Measurements from ENCODE around the gene ZMIZ1.

ZMIZ1 gene

DNA sequence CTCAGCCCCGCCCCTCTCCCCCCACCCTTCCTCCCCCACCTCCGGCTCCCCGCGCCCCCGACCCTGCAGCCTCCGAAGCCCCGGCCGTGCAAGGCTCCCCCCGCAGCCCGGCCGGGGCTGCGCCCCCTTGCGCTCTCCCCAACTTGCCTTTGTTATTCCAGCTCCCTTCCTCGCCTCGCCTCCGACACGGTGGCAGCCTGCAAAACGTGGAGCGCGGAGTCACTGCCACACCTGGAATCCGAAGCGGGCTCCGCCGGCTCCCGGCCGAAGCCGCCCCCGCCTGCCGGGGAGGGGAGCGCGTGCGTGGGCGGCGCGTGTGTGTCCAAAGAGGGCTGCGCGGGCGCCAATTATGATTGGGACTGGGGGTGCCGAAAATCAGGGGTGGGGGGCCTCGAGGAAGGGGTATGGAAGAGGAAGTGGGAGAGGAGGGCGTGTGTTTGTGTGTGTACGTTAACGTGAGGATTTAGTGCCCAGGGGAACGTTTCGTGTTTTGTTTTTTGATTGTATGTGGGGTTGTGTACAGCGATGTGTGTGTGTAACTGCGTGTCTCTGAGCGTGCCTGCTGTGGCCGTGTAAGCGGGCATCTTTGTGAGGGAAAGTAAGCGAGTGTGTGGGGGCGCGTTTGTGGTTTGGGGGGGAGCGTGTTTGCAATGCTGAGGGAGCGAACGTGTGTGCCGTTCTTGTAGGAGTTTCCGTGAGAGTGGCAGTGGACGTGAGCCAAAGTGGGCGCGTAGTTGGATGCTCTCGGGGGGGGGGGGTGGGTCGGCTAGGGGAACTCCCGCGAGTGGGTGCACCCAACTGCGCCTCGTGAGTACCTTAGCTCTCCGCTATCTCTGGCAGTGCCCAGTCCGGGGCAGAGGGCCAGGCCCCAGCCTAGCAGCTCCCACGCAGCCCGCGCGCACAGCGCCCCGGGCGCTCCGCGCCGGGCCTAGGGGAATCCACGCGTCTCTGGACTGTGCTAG is 1.2 kb upstream of the ZMIZ1 start (continued):
- TF ChIP-seq, protein P1, sequence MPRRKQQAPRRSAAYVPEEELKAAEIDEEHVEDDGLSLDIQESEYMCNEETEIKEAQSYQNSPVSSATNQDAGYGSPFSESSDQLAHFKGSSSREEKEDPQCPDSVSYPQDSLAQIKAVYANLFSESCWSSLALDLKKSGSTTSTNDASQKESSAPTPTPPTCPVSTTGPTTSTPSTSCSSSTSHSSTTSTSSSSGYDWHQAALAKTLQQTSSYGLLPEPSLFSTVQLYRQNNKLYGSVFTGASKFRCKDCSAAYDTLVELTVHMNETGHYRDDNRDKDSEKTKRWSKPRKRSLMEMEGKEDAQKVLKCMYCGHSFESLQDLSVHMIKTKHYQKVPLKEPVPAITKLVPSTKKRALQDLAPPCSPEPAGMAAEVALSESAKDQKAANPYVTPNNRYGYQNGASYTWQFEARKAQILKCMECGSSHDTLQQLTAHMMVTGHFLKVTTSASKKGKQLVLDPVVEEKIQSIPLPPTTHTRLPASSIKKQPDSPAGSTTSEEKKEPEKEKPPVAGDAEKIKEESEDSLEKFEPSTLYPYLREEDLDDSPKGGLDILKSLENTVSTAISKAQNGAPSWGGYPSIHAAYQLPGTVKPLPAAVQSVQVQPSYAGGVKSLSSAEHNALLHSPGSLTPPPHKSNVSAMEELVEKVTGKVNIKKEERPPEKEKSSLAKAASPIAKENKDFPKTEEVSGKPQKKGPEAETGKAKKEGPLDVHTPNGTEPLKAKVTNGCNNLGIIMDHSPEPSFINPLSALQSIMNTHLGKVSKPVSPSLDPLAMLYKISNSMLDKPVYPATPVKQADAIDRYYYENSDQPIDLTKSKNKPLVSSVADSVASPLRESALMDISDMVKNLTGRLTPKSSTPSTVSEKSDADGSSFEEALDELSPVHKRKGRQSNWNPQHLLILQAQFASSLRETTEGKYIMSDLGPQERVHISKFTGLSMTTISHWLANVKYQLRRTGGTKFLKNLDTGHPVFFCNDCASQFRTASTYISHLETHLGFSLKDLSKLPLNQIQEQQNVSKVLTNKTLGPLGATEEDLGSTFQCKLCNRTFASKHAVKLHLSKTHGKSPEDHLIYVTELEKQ (tag by site-specific recombination; IDR thresholded peaks at IDR 0.05; ENCODE audit: borderline replicate concordance) = peak; percentile 31; the same call in 1 of the 2 replicates
- TF ChIP-seq, protein P2, sequence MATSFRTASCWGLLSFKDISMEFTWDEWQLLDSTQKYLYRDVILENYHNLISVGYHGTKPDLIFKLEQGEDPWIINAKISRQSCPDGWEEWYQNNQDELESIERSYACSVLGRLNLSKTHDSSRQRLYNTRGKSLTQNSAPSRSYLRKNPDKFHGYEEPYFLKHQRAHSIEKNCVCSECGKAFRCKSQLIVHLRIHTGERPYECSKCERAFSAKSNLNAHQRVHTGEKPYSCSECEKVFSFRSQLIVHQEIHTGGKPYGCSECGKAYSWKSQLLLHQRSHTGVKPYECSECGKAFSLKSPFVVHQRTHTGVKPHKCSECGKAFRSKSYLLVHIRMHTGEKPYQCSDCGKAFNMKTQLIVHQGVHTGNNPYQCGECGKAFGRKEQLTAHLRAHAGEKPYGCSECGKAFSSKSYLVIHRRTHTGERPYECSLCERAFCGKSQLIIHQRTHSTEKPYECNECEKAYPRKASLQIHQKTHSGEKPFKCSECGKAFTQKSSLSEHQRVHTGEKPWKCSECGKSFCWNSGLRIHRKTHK (tag by site-specific recombination; IDR thresholded peaks at IDR 0.05) = no peak
- TF ChIP-seq ZNF510 (tag by site-specific recombination; IDR thresholded peaks at IDR 0.05; ENCODE audit: insufficient replicate concordance) (no peak), ZNF658 (tag by site-specific recombination; IDR thresholded peaks at IDR 0.05) (no peak), ZNF837 (tag by site-specific recombination; IDR thresholded peaks at IDR 0.05) (no peak), ZNF514 (tag by site-specific recombination; IDR thresholded peaks at IDR 0.05) (no peak), ZNF350 (tag by site-specific recombination; IDR thresholded peaks at IDR 0.05) (no peak), ZNF558 (tag by site-specific recombination; IDR thresholded peaks at IDR 0.05) (no peak), ZNF184 (tag by site-specific recombination; IDR thresholded peaks at IDR 0.05) (no peak), ZBTB7A (tag by site-specific recombination; IDR thresholded peaks at IDR 0.05; ENCODE audit: low read depth) (peak; percentile 94), ZNF664 (tag by site-specific recombination; IDR thresholded peaks at IDR 0.05) (no peak), ZNF174 (tag by site-specific recombination; IDR thresholded peaks at IDR 0.05) (no peak), ZFP37 (tag by site-specific recombination; IDR thresholded peaks at IDR 0.05) (no peak; the same call in 1 of the 2 replicates), ZNF175 (tag by site-specific recombination; IDR thresholded peaks at IDR 0.05) (no peak), SCRT1 (tag by site-specific recombination; IDR thresholded peaks at IDR 0.05; ENCODE audit: borderline replicate concordance) (no peak), KLF9 (tag by site-specific recombination; IDR thresholded peaks at IDR 0.05; ENCODE audit: low read depth) (peak; percentile 75), ZNF670 (tag by site-specific recombination; IDR thresholded peaks at IDR 0.05; ENCODE audit: low read depth) (no peak), GLI2 (tag by site-specific recombination; IDR thresholded peaks at IDR 0.05; ENCODE audit: borderline replicate concordance, low read depth) (no peak)
- TF ChIP-seq, protein P3, sequence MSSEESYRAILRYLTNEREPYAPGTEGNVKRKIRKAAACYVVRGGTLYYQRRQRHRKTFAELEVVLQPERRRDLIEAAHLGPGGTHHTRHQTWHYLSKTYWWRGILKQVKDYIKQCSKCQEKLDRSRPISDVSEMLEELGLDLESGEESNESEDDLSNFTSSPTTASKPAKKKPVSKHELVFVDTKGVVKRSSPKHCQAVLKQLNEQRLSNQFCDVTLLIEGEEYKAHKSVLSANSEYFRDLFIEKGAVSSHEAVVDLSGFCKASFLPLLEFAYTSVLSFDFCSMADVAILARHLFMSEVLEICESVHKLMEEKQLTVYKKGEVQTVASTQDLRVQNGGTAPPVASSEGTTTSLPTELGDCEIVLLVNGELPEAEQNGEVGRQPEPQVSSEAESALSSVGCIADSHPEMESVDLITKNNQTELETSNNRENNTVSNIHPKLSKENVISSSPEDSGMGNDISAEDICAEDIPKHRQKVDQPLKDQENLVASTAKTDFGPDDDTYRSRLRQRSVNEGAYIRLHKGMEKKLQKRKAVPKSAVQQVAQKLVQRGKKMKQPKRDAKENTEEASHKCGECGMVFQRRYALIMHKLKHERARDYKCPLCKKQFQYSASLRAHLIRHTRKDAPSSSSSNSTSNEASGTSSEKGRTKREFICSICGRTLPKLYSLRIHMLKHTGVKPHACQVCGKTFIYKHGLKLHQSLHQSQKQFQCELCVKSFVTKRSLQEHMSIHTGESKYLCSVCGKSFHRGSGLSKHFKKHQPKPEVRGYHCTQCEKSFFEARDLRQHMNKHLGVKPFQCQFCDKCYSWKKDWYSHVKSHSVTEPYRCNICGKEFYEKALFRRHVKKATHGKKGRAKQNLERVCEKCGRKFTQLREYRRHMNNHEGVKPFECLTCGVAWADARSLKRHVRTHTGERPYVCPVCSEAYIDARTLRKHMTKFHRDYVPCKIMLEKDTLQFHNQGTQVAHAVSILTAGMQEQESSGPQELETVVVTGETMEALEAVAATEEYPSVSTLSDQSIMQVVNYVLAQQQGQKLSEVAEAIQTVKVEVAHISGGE (tag by site-specific recombination; conservative IDR thresholded peaks at IDR 0.05; ENCODE audit: low read depth) = no peak
- TF ChIP-seq, protein P4, sequence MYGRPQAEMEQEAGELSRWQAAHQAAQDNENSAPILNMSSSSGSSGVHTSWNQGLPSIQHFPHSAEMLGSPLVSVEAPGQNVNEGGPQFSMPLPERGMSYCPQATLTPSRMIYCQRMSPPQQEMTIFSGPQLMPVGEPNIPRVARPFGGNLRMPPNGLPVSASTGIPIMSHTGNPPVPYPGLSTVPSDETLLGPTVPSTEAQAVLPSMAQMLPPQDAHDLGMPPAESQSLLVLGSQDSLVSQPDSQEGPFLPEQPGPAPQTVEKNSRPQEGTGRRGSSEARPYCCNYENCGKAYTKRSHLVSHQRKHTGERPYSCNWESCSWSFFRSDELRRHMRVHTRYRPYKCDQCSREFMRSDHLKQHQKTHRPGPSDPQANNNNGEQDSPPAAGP (tag by site-specific recombination; IDR thresholded peaks at IDR 0.05) = peak; percentile 84; the same call in 1 of the 2 replicates
- TF ChIP-seq, protein P5, sequence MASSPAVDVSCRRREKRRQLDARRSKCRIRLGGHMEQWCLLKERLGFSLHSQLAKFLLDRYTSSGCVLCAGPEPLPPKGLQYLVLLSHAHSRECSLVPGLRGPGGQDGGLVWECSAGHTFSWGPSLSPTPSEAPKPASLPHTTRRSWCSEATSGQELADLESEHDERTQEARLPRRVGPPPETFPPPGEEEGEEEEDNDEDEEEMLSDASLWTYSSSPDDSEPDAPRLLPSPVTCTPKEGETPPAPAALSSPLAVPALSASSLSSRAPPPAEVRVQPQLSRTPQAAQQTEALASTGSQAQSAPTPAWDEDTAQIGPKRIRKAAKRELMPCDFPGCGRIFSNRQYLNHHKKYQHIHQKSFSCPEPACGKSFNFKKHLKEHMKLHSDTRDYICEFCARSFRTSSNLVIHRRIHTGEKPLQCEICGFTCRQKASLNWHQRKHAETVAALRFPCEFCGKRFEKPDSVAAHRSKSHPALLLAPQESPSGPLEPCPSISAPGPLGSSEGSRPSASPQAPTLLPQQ (tag by site-specific recombination; IDR thresholded peaks at IDR 0.05) = peak; percentile 71
- TF ChIP-seq, protein P6, sequence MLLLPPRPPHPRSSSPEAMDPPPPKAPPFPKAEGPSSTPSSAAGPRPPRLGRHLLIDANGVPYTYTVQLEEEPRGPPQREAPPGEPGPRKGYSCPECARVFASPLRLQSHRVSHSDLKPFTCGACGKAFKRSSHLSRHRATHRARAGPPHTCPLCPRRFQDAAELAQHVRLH (tag by site-specific recombination; IDR thresholded peaks at IDR 0.05) = peak; percentile 19; the same call in 1 of the 2 replicates
- TF ChIP-seq, protein P7, sequence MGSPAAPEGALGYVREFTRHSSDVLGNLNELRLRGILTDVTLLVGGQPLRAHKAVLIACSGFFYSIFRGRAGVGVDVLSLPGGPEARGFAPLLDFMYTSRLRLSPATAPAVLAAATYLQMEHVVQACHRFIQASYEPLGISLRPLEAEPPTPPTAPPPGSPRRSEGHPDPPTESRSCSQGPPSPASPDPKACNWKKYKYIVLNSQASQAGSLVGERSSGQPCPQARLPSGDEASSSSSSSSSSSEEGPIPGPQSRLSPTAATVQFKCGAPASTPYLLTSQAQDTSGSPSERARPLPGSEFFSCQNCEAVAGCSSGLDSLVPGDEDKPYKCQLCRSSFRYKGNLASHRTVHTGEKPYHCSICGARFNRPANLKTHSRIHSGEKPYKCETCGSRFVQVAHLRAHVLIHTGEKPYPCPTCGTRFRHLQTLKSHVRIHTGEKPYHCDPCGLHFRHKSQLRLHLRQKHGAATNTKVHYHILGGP (tag by site-specific recombination; IDR thresholded peaks at IDR 0.05) = no peak

Measured in HEK293 (cell line).